Gastrocnemius medialis (tissue), 4 donors: Measurements from ENCODE around the gene CYP27A1. TPM values are rescaled to one million over a fixed set of nuclear protein-coding genes. Genes with fewer than 3 reads are reported as not detected.

Experiments
- ATAC-seq, 2 donors: fragments of 150-250 bp; one replicate each; pipeline ENCODE4 v1.9.1; 2016
- DNase-seq, 2 donors: peaks; one replicate each; pipeline ENCODE4 v3.0.0-alpha.2; 2019
- H3K27ac ChIP-seq, 4 donors: fragments of 200-600 bp; sonication (generic); 1 replicate in 1 of 4; 2 replicates in 3 of 4; pipeline ENCODE4 v1.5.1; 2016 to 2018; ENCODE audit warnings: mild to moderate bottlenecking in 2 of 4, moderate library complexity in 1 of 4
- H3K27me3 ChIP-seq, 3 donors: fragments of 200-600 bp; sonication (generic) in 2 of 3; 1 replicate in 1 of 3; 2 replicates in 2 of 3; pipeline versions ENCODE4 v1.5.1 to v1.6.0; 2016 to 2019; ENCODE audit warnings: mild to moderate bottlenecking in 1 of 3, moderate library complexity in 1 of 3
- H3K36me3 ChIP-seq, 2 donors: fragments of 200-600 bp; sonication (generic) in 1 of 2; one replicate each; pipeline ENCODE4 v1.5.1; 2017 to 2018
- H3K4me1 ChIP-seq, 2 donors: fragments of 200-600 bp; sonication (generic) in 1 of 2; one replicate each; pipeline ENCODE4 v1.5.1; 2016 to 2017; ENCODE audit warnings: mild to moderate bottlenecking in 2 of 2
- H3K4me3 ChIP-seq, 4 donors: fragments of 200-600 bp; sonication (generic) in 3 of 4; 1 replicate in 1 of 4; 2 replicates in 3 of 4; pipeline ENCODE4 v1.5.1; 2016 to 2019; ENCODE audit warnings: mild to moderate bottlenecking in 2 of 4
- H3K9me3 ChIP-seq, 3 donors: fragments of 200-600 bp; sonication (generic) in 2 of 3; 1 replicate in 1 of 3; 2 replicates in 2 of 3; pipeline ENCODE4 v1.5.1; 2016 to 2019
- POLR2A ChIP-seq, 2 donors: fragments of 450-650 bp; IDR thresholded peaks; one replicate each; pipeline ENCODE4 v1.6.1; 2017; ENCODE audit warnings: antibody characterized with exemption in 2 of 2, mild to moderate bottlenecking in 2 of 2, moderate library complexity in 2 of 2
- in situ Hi-C, 4 donors: fragments of 200-750 bp; cut with MboI; loops; one replicate each; pipeline versions ENCODE4 v1.15.0 to v1.8.0; 2017; ENCODE audit warnings: low sequenced_read_pairs in 4 of 4
- intact Hi-C: fragments of 100-400 bp; cut with DNase I; formaldehyde crosslinking; loops from one replicate; pipeline ENCODE4 v1.15.1; 2023; ENCODE audit warnings: low total_unique reads
- total RNA-seq, 4 donors: library from RNA; depleted of rRNA; stranded (reverse); fragments of >200 nt; gene quantifications; one replicate each; pipeline versions ENCODE4 v1.1.0 to v1.2.3, GENCODE V29; 2016
- TF ChIP-seq, protein P1 (sequence below), 5 experiments: fragments of 450-650 bp in 3 of 5; fragments of 200-600 bp in 2 of 5; sonication (generic) in 2 of 5; IDR thresholded peaks in 4 of 5; conservative IDR thresholded peaks in 1 of 5; 1 replicate in 4 of 5; 2 replicates in 1 of 5; pipeline ENCODE4 v1.5.1; 2016 to 2019; ENCODE audit warnings: antibody characterized with exemption in 5 of 5, mild to moderate bottlenecking in 3 of 5, moderate library complexity in 3 of 5

The CYP27A1 gene
- total RNA-seq, 4 donors from 2014 or later, result 17.9 to 56.3 (median 26.8) TPM

GRCh38 chr2:218748741-218749441, 33.1 kb upstream of the CYP27A1 start:
- no peak overlapping the region for H3K27ac ChIP-seq
- in situ Hi-C loops (no loop called here), intact Hi-C loops (no loop called here)
- no peaks in the 10 kb centered on the region for H3K27me3 ChIP-seq
- ATAC-seq (no peak), DNase-seq (no peak)
- TF ChIP-seq POLR2A (IDR thresholded peaks at IDR 0.05), result no peak
- TF ChIP-seq, protein P1, sequence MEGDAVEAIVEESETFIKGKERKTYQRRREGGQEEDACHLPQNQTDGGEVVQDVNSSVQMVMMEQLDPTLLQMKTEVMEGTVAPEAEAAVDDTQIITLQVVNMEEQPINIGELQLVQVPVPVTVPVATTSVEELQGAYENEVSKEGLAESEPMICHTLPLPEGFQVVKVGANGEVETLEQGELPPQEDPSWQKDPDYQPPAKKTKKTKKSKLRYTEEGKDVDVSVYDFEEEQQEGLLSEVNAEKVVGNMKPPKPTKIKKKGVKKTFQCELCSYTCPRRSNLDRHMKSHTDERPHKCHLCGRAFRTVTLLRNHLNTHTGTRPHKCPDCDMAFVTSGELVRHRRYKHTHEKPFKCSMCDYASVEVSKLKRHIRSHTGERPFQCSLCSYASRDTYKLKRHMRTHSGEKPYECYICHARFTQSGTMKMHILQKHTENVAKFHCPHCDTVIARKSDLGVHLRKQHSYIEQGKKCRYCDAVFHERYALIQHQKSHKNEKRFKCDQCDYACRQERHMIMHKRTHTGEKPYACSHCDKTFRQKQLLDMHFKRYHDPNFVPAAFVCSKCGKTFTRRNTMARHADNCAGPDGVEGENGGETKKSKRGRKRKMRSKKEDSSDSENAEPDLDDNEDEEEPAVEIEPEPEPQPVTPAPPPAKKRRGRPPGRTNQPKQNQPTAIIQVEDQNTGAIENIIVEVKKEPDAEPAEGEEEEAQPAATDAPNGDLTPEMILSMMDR (IDR thresholded peaks at IDR 0.05 in 4 of 5, conservative IDR thresholded peaks at IDR 0.05 in 1 of 5), result no peak
- no peaks in the 10 kb centered on the region for H3K4me1 ChIP-seq
- peaks cover 0 to 69% of the 10 kb centered on the region in 2 donors for H3K36me3 ChIP-seq
- H3K4me3 ChIP-seq, result no peak overlapping the region
- H3K9me3 ChIP-seq, result no peaks in the 10 kb centered on the region

- Histone ChIP-seq H3K36me3 (peaks cover 0 to 57% of the 10 kb centered on the region in 2 donors), H3K4me1 (no peaks in the 10 kb centered on the region), H3K27ac (no peak overlapping the region), H3K27me3 (no peaks in the 10 kb centered on the region), H3K4me3 (no peak overlapping the region), H3K9me3 (no peaks in the 10 kb centered on the region)
- intact Hi-C loops (no loop called here), in situ Hi-C loops (no loop called here)
- TF ChIP-seq, protein P1 (IDR thresholded peaks at IDR 0.05 in 4 of 5, conservative IDR thresholded peaks at IDR 0.05 in 1 of 5), result no peak
- TF ChIP-seq POLR2A (IDR thresholded peaks at IDR 0.05), result no peak
- no peak for ATAC-seq
- DNase-seq, result no peak
These were observed 27.7 kb upstream of the CYP27A1 start for GRCh38 chr2:218754201-218754600.

DNA sequence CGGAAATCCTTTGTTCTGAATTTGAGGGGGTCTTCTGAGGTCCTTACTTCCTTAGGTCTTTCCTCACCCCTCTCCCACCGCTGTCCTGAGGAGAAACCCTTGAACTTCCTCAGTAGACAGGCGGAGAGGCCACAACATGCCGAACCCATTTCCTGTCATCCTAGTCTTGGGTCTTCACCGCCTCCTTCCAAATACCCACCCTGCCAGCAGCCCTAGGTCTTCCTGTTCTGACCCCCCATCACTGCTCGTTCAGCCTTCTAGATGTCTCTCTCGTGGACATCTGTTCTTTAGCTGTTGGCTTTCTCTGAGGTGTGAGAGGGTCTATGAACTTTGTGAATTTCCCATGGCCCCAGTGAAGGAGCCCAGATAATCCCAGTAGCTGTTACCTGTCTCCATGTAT, 27.2 kb upstream of the CYP27A1 start:
- Histone ChIP-seq H3K27me3 (no peaks in the 10 kb centered on the region), H3K4me1 (no peaks in the 10 kb centered on the region), H3K36me3 (peaks cover 0 to 51% of the 10 kb centered on the region in 2 donors), H3K9me3 (no peaks in the 10 kb centered on the region), H3K27ac (no peak overlapping the region), H3K4me3 (no peak overlapping the region)
- intact Hi-C loops, result no loop called here
- DNase-seq (no peak), ATAC-seq (no peak)
- in situ Hi-C loops, result no loop called here
- TF ChIP-seq, protein P1 (IDR thresholded peaks at IDR 0.05 in 4 of 5, conservative IDR thresholded peaks at IDR 0.05 in 1 of 5), result no peak
- TF ChIP-seq POLR2A (IDR thresholded peaks at IDR 0.05), result no peak

GRCh38 chr2:218755198-218755566, 26.8 kb upstream of the CYP27A1 start:
- Histone ChIP-seq H3K9me3 (no peaks in the 10 kb centered on the region), H3K36me3 (peaks cover 0 to 47% of the 10 kb centered on the region in 2 donors), H3K4me1 (no peaks in the 10 kb centered on the region), H3K27me3 (no peaks in the 10 kb centered on the region), H3K27ac (no peak overlapping the region), H3K4me3 (no peak overlapping the region)
- TF ChIP-seq, protein P1 (IDR thresholded peaks at IDR 0.05 in 4 of 5, conservative IDR thresholded peaks at IDR 0.05 in 1 of 5), result no peak
- DNase-seq, result no peak
- in situ Hi-C loops (no loop called here), intact Hi-C loops (no loop called here)
- no peak for ATAC-seq
